ENCODE measurements around the gene ZFAND3.
A peak's percentile ranks its signal among the peaks of the same experiment; 100 is the strongest.
"Not testable (repeated sequence)": the region's sequence is repeated elsewhere in the genome, so short reads cannot be mapped to it uniquely, and the experiment has no call there.

The ZFAND3 gene

GRCh38 chr6:37972994-37973757, 153.6 kb downstream of the ZFAND3 start:
- no peak for DNase-seq (ENCODE audit: low read depth in 3 of 3)

DNA sequence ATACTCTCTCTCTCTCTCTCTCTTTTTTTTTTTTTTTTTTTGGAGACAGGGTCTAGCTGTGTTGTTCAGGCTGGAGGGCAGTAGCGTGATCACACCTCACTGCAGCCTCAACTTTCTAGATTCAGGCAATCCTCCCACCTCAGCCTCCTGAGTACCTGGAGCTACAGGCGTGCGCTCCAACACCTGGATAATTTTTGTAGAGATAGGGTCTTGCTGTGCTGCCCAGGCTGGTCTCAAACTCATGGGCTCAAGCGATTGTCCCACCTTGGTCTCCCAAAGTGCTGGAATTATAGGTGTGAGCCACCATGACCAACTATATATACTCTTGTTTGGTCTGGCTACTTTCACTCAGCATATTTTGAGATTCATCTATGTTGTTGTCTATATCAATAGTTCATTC, 154.9 kb downstream of the ZFAND3 start:
- no peak for DNase-seq (ENCODE audit: low read depth in 3 of 3)

DNA sequence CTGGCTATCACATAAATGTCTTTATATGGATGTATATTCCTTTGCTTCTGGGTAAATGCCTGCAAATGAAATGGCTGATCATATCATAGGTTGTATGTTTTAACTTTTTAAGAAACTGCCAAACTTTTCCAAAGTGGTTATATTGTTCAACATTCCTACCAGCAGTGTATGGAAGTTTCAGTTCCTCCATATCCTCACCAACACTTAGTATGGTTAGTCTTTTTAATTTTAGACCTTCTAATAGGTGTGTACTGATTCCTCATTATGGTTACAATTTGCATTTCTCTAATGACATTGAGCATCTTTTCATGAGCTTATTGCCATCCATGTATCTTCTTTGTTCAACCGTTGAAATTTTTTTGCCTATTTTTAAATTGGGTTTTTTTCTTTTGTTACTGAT, 155.4 kb downstream of the ZFAND3 start:
- DNase-seq (ENCODE audit: low read depth in 3 of 3): no peak

- no peak for DNase-seq (ENCODE audit: low read depth in 3 of 3)
Observed at GRCh38 chr6:37977715-37978114, 158.2 kb downstream of the ZFAND3 start.

- DNase-seq (ENCODE audit: low read depth in 3 of 3): no peak
Observed at GRCh38 chr6:37979392-37980221, 160.1 kb downstream of the ZFAND3 start.

DNA sequence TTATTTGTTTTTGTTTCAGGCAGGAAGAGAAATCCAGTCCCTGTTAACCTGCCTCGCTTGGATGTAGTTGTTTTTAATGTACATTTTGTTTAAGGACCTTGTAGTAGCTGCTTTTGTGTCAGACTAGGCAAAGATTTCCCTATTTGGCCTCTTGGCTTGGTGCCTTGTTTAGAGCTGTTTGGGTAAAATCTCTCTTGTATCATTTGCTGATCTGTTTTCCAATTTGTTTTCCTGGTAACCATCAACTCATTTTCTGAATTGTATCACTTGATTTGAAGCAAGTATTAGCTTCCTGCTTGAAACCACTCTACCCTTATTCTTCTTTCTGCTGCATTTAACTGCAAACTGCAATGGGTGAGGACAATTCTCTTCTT, 160.7 kb downstream of the ZFAND3 start:
- no peak for DNase-seq (ENCODE audit: low read depth in 3 of 3)

DNA sequence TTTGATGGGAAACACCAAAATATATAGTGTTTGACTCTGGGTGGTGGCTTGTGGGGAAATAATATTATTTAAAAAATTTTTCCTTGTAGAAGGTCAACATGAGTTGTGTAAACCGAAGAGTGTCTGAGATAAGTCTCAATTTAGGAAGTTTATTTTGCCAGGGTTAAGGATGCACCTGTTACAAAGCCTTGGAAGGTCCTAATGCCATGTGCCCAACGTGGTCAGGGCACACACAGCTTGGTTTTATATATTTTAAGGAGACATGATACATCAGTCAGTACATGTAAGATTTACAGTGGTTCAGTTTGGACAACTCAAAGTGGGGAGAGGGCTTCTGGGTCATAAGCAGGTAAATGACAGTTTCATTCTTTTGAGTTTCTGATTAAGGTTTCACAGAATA, 162.1 kb downstream of the ZFAND3 start:
- DNase-seq (ENCODE audit: low read depth in 3 of 3): no peak

GRCh38 chr6:37982317-37982716, 162.8 kb downstream of the ZFAND3 start:
- no peak for DNase-seq (ENCODE audit: low read depth in 3 of 3)

DNA sequence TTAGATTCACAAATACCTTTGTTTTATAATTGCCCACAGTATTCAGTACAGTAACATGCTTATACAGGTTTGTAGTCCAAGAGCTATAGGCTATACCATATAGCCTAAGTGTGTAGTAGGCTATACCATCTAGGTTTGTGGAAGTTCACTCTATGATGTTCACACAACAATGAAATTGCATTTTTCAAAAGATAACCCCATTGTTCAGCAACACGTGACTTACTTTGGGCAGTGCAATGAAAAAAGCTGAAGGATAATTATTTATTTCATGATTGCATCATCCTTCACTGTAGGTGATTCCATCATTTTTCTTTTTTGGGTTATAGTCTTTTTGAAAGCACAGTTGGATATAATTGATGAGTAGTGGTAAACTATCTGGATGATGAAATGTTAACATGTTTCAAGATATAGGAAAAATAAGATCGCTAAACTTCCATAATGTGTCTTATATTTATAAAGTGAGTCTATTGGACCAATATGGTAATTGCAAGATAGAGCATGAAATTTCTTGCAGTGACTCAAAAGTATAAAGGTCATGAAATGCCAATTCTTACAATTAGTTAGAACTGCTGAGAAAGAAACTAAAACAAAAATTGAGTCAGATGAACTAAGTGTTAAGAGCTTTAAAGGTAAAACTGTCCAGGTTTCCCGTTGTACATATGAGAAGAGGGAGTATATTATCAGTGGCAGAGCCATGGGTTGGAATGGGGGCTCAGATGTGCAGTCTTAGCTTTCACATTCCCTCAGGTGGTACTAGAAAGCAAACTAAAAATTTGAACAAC, 164.4 kb downstream of the ZFAND3 start:
- DNase-seq (ENCODE audit: low read depth in 3 of 3): no peak

DNA sequence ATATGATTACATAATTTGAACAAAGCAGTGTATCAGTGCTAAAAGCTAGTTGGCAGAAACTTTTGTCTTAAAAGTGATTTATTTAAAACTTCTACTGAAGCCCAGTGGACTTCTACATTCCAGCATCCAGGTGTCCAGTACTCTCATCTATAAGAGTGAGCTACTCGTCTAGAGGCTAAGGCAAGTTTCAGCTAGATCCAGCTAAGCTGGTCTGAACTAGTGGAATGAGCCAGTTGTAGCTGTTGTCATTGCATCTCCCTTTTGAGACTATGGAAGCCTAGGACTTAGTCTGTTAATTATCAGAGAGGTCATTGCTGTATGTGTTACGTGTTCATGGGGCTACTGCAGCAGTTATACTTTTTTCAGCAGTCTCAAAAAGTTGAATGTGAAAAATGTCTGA, 165.1 kb downstream of the ZFAND3 start:
- no peak for DNase-seq (ENCODE audit: low read depth in 3 of 3)

DNA sequence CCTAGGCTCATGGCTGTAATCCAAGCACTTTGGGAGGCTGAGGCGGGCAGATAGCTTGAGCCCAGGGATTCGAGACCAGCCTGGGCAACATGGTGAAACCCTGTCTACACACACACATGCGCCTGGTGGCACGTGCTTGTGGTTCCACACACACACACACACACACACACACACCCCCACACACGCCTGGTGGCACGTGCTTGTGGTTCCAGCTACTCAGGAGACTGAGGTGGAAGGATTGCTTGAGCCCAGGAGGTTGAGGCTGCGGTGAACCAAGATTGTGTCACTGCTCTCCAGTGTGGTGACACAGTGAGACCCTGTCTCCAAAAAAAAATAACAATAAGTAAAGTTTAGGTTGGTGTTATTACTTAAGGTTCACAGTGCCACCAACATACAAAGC, 165.8 kb downstream of the ZFAND3 start:
- DNase-seq (ENCODE audit: low read depth in 3 of 3): peak in 2 of 3 donors; percentile 9 to 15

- peak in 2 of 3 donors; percentile 12 to 20 for DNase-seq (ENCODE audit: low read depth in 3 of 3)
Observed at GRCh38 chr6:37987018-37987417, 167.5 kb downstream of the ZFAND3 start.

GRCh38 chr6:37987559-37987958, 168.0 kb downstream of the ZFAND3 start:
- DNase-seq (ENCODE audit: low read depth in 3 of 3): no peak

DNA sequence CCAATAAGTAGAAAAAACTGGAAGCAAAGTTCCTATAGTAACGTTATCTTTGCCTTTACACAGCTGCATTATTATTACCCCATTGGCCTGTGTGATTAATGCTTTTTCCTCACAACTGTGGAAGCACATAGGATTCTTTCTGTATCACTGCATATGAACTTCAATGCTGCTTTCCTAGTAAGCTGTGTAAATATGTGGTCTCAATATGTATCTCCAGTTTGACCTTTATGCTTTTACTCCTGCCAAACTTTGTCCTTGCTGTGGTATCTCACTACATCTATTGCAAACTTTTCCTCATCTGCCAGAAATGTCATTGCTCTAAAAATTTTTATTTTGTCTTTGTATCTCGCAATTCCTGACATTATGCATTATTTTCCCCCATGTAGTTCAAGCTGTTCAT, 168.6 kb downstream of the ZFAND3 start:
- DNase-seq (ENCODE audit: low read depth in 3 of 3): no peak

DNA sequence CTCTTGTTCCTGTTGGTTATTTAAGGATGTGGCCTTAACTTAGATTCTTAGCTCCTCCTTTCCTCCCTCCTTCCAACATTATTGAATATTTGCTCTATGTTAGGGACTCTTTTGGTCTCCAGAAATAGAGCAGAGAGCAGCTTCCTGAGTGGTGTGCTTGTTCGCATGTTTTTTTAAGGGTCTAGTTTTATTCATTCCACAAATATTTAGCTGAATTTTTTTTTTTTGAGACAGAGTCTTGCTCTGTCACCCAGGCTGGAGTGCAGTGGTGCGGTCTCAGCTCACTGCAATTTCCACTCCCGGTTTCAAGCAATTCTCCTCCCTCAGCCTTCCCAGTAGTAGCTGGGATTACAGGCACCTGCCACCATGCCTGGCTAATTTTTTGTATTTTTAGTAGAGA, 169.2 kb downstream of the ZFAND3 start:
- no peak for DNase-seq (ENCODE audit: low read depth in 3 of 3)

DNA sequence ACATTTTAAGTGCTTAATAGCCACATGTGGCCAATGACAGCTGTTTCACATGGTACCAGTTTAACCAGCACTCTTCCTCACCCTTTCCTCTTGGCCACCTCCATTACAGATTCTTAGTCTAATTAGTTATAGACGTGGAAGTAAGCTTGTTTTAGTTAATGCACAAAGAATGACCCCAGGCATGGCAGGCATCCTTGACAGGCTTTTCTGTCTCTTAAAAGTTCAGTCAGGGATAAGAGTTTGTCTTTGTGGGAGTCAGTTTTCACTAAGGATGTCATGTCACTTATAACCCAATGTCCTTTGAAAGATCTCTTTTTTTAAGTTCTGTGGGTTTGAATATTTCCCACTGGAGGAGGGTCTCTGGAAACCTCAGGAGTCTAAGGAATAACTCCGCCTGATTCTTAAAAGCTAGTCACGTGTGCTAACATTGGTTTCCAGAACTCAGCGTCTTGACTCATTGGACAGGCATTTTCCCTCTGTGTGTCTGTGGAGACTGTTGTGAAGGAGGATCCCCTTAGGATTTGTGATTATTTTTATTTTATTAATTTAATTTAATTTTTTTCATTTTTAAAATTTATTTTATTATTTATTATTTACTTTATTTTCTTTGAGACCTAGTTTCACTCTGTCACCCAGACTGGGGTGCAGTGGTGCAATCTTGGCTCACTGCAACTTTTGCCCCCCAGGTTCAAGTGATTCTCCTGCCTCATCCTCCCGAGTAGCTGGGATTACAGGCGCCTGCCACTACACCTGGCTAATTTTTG, 171.4 kb downstream of the ZFAND3 start:
- no peak for DNase-seq (ENCODE audit: low read depth in 3 of 3)

DNA sequence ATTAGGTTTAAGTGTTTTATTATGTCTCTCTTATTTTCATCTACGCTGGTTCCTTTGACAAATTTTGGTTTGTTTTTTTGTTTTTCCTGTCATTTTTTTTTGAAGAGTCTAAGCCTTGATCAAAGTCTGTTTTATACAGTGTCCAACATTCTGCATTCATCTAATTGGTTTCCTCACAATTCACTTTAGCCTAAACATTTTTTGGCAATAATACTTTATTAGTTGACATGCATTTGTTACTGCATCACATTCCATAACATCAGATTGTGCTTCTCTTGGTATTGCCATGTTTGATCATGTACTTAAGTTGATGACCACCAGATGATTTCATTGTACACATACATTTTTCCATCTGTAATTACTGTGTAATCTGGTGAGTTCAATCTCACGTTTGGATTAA, 173.2 kb downstream of the ZFAND3 start:
- DNase-seq (ENCODE audit: low read depth in 3 of 3): no peak

- not testable (repeated sequence) for DNase-seq (ENCODE audit: low read depth in 3 of 3)
Observed at GRCh38 chr6:37993194-37993593, 173.7 kb downstream of the ZFAND3 start.

DNA sequence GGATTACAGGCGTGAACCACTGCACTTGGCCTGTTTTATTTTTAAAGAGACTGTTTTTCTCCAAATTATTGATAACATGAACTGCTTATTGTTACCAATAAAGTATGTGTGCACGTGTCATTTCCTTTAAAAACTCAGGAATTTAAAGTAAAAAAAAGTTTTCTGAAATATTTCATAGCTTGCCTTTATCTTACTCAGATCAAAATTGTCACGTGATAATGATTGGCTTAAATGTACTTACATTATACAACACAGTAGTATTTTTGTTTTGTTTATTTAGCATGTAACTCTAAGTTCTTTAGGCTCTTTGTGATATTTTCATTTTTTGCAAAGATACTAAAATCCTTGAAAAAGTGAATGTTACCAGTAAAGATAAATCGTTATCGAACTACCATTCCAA, 174.1 kb downstream of the ZFAND3 start:
- DNase-seq (ENCODE audit: low read depth in 3 of 3): no peak

- DNase-seq (ENCODE audit: low read depth in 3 of 3): no peak
Observed at GRCh38 chr6:37994223-37994622, 174.7 kb downstream of the ZFAND3 start.

DNA sequence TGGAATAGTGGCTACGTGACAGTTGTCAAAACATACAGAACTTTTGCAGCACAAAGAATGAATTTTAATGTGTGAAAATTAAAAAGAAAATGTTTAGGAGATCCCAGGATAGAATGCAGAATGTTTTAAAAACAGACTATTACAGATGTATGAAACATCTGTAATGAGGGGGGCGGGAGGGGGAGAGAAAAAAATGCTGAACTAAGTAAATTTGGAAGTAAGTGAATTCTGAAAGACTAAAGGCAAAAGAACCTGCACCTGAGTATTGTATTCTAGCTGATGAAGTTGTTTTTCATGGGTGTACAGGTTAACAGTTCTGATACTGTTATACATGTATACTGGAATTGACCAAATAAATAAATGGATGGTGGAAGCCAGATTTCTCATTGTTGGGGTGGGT, 178.8 kb downstream of the ZFAND3 start:
- no peak for DNase-seq (ENCODE audit: low read depth in 3 of 3)

- no peak for DNase-seq (ENCODE audit: low read depth in 3 of 3)
Observed at GRCh38 chr6:38001386-38001785, 181.9 kb downstream of the ZFAND3 start.
